Ascending aorta (tissue), 2 donors: ENCODE results near the gene SPEN. TPM values are rescaled to one million over a fixed set of nuclear protein-coding genes. Genes with fewer than 3 reads are reported as not detected.

ENCODE experiments used
- DNase-seq, 2 donors: peaks; one replicate each; pipeline ENCODE4 v3.0.0-alpha.2; 2019; ENCODE audit warnings: low spot score in 2 of 2
- H3K27ac ChIP-seq, 2 donors: fragments of 200-600 bp; sonication (generic); one replicate each; pipeline ENCODE4 v1.5.1; 2016 to 2017; ENCODE audit warnings: mild to moderate bottlenecking in 1 of 2
- H3K27me3 ChIP-seq: fragments of 200-600 bp; sonication (generic); one replicate; pipeline ENCODE4 v1.5.1; 2017
- H3K36me3 ChIP-seq, 2 donors: fragments of 200-600 bp; sonication (generic); one replicate each; pipeline ENCODE4 v1.5.1; 2016
- H3K4me1 ChIP-seq, 2 donors: fragments of 200-600 bp; sonication (generic); one replicate each; pipeline ENCODE4 v1.5.1; 2016 to 2017; ENCODE audit warnings: mild to moderate bottlenecking in 1 of 2
- H3K4me3 ChIP-seq, 2 donors: fragments of 200-600 bp; sonication (generic); one replicate each; pipeline ENCODE4 v1.5.1; 2016 to 2017; ENCODE audit warnings: mild to moderate bottlenecking in 1 of 2
- H3K9me3 ChIP-seq, 2 donors: fragments of 200-600 bp; sonication (generic); one replicate each; pipeline ENCODE4 v1.5.1; 2016
- CTCF ChIP-seq, 3 experiments: fragments of 200-600 bp in 2 of 3; fragments of 450-650 bp in 1 of 3; sonication (generic) in 2 of 3; IDR thresholded peaks; one replicate each; pipeline ENCODE4 v1.5.1; 2016 to 2019; ENCODE audit warnings: antibody characterized with exemption in 3 of 3, mild to moderate bottlenecking in 1 of 3, moderate library complexity in 1 of 3
- intact Hi-C: fragments of 100-400 bp; cut with DNase I; formaldehyde crosslinking; loops from one replicate; pipeline ENCODE4 v1.15.1; 2023
- total RNA-seq: library from RNA; depleted of rRNA; stranded (reverse); fragments of >200 nt; gene quantifications from one replicate; pipeline ENCODE4 v1.1.0, GENCODE V29; 2016

SPEN gene
- total RNA-seq, 1 donor from 2014 or later: 53.9 TPM

DNA sequence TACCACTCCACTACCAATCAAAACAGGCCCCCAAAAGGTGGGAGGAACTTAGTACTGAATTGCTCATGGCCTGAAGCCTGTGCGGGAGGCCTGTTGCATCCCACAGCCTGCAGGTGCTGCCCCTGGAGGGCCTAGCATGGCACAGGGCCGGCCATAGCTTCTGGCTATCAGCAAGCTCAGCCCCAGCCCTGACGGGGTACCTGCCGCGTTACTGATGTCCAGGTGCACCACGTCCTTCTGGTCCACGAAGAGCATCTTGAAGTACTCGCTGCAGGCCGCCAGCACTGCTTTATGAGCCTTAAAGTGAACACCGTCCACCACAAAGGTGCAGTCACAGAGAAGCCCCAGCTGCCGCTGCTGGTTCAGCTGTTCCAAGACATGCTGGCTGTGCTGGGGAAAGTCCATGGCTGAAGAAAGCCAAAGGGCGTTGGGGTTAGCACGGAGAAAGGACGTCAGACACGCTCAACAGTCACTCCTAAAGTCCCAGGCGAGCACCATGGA, 100.6 kb downstream of the SPEN start:
- intact Hi-C loops: loop anchor here (5.0 kb wide), 1 partner anchor 161 kb away; no protein-coding TSS in a partner anchor
- no peaks in the 10 kb centered on the region for H3K27me3 ChIP-seq
- peak overlapping the region; percentile 96 to 98 for H3K27ac ChIP-seq
- peaks cover 47 to 57% of the 10 kb centered on the region in 2 donors for H3K4me1 ChIP-seq
- H3K36me3 ChIP-seq: peaks cover 39 to 51% of the 10 kb centered on the region in 2 donors
- TF ChIP-seq CTCF (IDR thresholded peaks at IDR 0.05): no peak
- peak overlapping the region in 1 of 2 donors; percentile 20 for H3K4me3 ChIP-seq
- DNase-seq: peak in 1 of 2 donors; percentile 68
- no peaks in the 10 kb centered on the region for H3K9me3 ChIP-seq

DNA sequence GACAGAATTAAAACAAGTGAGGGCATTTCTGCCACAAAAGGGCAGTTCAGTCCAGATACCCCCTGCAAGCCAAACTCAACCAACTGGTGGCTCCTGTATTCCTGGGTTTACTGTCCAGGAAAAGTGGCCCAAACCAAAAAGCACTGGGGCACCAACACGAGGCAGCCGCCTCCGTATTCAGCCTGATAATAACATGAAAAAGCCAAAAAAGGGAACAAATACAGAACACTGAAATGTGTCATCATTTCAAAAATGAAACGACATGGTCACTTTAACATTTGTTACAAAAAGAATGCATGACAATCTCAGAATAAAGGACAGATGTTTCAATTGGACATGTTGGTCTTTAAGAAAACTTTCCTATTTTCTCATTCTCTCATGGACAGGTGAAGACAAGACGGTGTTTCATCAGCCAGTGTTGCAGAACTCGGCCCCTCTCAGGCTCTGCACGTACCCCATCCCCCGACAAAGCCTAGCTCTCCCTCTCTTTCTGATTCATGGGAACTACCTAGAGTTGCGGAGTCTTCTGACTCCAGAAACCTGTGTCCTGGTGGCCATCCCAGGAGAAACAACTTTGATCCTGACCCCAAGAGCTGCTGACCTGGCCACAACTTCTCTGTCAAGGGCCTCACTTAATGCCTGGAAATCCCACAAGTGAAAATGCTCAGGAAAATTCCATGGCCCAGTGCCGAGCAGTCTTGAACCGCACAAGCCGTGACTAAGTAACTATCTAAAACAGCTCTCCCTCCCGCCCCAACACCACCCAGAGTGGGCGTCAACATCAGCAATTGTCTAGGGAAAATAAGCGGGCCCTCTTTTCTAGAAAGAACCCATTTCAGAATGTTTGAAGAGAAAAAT, 101.3 kb downstream of the SPEN start:
- Histone ChIP-seq H3K36me3 (peaks cover 32 to 44% of the 10 kb centered on the region in 2 donors), H3K27me3 (no peaks in the 10 kb centered on the region), H3K4me1 (peaks cover 54 to 64% of the 10 kb centered on the region in 2 donors), H3K27ac (peak overlapping the region; percentile 96 to 98), H3K4me3 (peak overlapping the region; percentile 12 to 51), H3K9me3 (no peaks in the 10 kb centered on the region)
- TF ChIP-seq CTCF (IDR thresholded peaks at IDR 0.05): no peak
- intact Hi-C loops: loop anchor here (1.0 to 5.0 kb wide), 3 partner anchors 115 to 162 kb away; no protein-coding TSS in a partner anchor
- peak; percentile 58 to 97 for DNase-seq

GRCh38 chr1:15949453-15950245, 102.1 kb downstream of the SPEN start:
- Histone ChIP-seq H3K9me3 (no peaks in the 10 kb centered on the region), H3K4me1 (peaks cover 55 to 66% of the 10 kb centered on the region in 2 donors), H3K4me3 (peak overlapping the region; percentile 12 to 51), H3K36me3 (peaks cover 24 to 36% of the 10 kb centered on the region in 2 donors), H3K27ac (peak overlapping the region; percentile 96 to 98), H3K27me3 (no peaks in the 10 kb centered on the region)
- TF ChIP-seq CTCF (IDR thresholded peaks at IDR 0.05): no peak
- intact Hi-C loops: loop anchor here (1.0 to 5.0 kb wide), 5 partner anchors 27 to 162 kb away; partner anchors contain the start of gene ZBTB17
- DNase-seq: peak; percentile 97 to 99

GRCh38 chr1:15950302-15950701, 102.8 kb downstream of the SPEN start:
- peak overlapping the region; percentile 3 to 43 for H3K4me3 ChIP-seq
- intact Hi-C loops: loop anchor here (2.0 to 5.0 kb wide), 2 partner anchors 26 to 63 kb away; partner anchors contain the start of gene ZBTB17
- peak overlapping the region; percentile 96 to 98 for H3K27ac ChIP-seq

More at GRCh38 chr1:15950302-15950701, 102.8 kb downstream of the SPEN start:
- Histone ChIP-seq H3K27me3 (no peaks in the 10 kb centered on the region), H3K9me3 (no peaks in the 10 kb centered on the region), H3K36me3 (peaks cover 19 to 29% of the 10 kb centered on the region in 2 donors), H3K4me1 (peaks cover 55 to 66% of the 10 kb centered on the region in 2 donors)
- DNase-seq: no peak
- TF ChIP-seq CTCF (IDR thresholded peaks at IDR 0.05): no peak
